Measurements from ENCODE around the gene TDRD12.

DNA sequence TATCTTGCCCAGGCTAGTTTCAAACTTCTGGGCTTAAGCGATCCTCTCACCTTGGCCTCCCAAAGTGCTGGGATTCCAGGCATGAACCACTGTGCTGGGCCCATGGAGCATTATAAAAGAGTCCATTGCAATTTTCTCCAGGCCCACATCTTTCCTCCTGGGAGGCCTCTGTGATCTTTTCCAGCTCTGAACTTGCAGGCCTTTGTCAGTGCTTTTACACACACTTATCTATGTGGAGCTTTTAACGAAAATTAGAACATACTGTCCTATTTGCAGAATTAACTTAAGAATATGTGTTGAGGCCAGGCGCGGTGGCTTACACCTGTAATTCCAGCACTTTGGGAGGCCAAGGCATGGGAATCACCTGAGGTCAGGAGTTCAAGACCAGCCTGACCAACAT lies 23.9 kb downstream of the TDRD12 start:
- TF ChIP-seq, protein P1, sequence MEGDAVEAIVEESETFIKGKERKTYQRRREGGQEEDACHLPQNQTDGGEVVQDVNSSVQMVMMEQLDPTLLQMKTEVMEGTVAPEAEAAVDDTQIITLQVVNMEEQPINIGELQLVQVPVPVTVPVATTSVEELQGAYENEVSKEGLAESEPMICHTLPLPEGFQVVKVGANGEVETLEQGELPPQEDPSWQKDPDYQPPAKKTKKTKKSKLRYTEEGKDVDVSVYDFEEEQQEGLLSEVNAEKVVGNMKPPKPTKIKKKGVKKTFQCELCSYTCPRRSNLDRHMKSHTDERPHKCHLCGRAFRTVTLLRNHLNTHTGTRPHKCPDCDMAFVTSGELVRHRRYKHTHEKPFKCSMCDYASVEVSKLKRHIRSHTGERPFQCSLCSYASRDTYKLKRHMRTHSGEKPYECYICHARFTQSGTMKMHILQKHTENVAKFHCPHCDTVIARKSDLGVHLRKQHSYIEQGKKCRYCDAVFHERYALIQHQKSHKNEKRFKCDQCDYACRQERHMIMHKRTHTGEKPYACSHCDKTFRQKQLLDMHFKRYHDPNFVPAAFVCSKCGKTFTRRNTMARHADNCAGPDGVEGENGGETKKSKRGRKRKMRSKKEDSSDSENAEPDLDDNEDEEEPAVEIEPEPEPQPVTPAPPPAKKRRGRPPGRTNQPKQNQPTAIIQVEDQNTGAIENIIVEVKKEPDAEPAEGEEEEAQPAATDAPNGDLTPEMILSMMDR (IDR thresholded peaks at IDR 0.05), result no peak
- no peak for TF ChIP-seq POLR2A (IDR thresholded peaks at IDR 0.05)
- no peak for TF ChIP-seq POLR2AphosphoS5 (IDR thresholded peaks at IDR 0.05)
- TF ChIP-seq EP300 (IDR thresholded peaks at IDR 0.05), result no peak

Data from sigmoid colon (tissue), 4 donors.